ENCODE data around the gene RRP8. TPM values are rescaled to one million over a fixed set of nuclear protein-coding genes. Genes with fewer than 3 reads are reported as not detected.
A peak's percentile ranks its signal among the peaks of the same experiment; 100 is the strongest.

RRP8 gene
- total and polyA plus RNA-seq, 9 of the 15 experiments (the other 6 are each of a cell fraction or from before 2014, with no cell fraction given), result 5.7 to 47.3 (median 32.6) TPM

DNA sequence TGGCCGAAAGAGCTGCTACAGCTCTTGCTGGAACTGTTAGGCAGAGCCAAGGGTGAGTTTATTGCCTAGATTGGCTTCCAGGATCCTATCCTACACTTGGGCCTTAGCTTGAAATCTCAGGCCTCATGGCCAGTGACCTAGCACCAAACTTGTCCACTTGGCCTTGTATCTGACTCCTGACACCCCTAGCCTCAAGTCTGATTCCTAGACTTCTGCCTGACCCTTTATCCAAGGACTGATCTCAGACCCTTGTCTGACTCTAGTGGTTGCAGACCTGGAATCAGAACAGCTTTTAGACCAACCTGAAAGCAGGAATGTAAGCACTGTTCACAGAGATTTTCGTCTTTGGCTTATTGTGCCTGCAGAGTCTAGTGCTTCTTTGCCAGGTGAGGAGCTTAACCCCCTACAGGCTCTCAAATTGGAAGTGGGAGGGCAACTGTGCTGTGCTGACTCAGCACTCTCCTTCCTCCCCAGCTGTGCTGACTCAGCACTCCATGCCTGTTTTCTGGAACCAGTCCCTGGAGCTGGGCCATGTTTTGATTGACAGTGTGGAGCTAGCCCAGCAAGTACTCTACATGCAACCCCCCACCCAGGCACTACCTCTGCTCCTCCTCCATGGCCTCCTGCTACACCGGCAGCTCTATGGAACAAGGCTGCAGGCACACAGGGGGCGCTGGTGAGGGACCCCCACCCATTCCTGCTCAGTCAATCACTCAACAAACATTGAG is 35.1 kb downstream of the RRP8 start (continued):
- TF ChIP-seq, protein P1, sequence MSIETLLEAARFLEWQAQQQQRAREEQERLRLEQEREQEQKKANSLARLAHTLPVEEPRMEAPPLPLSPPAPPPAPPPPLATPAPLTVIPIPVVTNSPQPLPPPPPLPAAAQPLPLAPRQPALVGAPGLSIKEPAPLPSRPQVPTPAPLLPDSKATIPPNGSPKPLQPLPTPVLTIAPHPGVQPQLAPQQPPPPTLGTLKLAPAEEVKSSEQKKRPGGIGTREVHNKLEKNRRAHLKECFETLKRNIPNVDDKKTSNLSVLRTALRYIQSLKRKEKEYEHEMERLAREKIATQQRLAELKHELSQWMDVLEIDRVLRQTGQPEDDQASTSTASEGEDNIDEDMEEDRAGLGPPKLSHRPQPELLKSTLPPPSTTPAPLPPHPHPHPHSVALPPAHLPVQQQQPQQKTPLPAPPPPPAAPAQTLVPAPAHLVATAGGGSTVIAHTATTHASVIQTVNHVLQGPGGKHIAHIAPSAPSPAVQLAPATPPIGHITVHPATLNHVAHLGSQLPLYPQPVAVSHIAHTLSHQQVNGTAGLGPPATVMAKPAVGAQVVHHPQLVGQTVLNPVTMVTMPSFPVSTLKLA (conservative IDR thresholded peaks at IDR 0.05), result peak; percentile 44 to 76; a peak in 3 of 4 replicates
- TF ChIP-seq ZKSCAN1 (IDR thresholded peaks at IDR 0.05; ENCODE audit: low read depth, low read length), result peak; percentile 54; the same call in 1 of the 2 replicates
- TF ChIP-seq TAF9B (IDR thresholded peaks at IDR 0.05; ENCODE audit: partially characterized antibody), result peak; percentile 99
- TF ChIP-seq ZNF766 (CRISPR knock-in tag; conservative IDR thresholded peaks at IDR 0.05), result 0 out of 2 replicates have a peak, but pooled peaks have one; percentile 33
- no peak for TF ChIP-seq ZNF583 (CRISPR knock-in tag; IDR thresholded peaks at IDR 0.05)
- TF ChIP-seq ZC3H4 (CRISPR knock-in tag; IDR thresholded peaks at IDR 0.05; ENCODE audit: borderline replicate concordance), result no peak
- no peak for TF ChIP-seq LARP7 (IDR thresholded peaks at IDR 0.05)
- no peak for TF ChIP-seq ZNF232 (CRISPR knock-in tag; IDR thresholded peaks at IDR 0.05)
- TF ChIP-seq ELF1 (tag; IDR thresholded peaks at IDR 0.05), result no peak
- TF ChIP-seq NEUROD1 (IDR thresholded peaks at IDR 0.05; ENCODE audit: borderline replicate concordance, low read depth, low read length, partially characterized antibody), result peak; percentile 43
- peak; percentile 100 for TF ChIP-seq C11orf30 (IDR thresholded peaks at IDR 0.05; ENCODE audit: low read depth)
- no peak for TF ChIP-seq ILK (tag; IDR thresholded peaks at IDR 0.05; ENCODE audit: borderline replicate concordance, low read depth)
- TF ChIP-seq, protein P2, sequence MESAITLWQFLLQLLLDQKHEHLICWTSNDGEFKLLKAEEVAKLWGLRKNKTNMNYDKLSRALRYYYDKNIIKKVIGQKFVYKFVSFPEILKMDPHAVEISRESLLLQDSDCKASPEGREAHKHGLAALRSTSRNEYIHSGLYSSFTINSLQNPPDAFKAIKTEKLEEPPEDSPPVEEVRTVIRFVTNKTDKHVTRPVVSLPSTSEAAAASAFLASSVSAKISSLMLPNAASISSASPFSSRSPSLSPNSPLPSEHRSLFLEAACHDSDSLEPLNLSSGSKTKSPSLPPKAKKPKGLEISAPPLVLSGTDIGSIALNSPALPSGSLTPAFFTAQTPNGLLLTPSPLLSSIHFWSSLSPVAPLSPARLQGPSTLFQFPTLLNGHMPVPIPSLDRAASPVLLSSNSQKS (CRISPR knock-in tag; IDR thresholded peaks at IDR 0.05), result no peak
- no peak for TF ChIP-seq ZNF830 (CRISPR knock-in tag; IDR thresholded peaks at IDR 0.05)
- no peak for TF ChIP-seq KLF13 (tag; IDR thresholded peaks at IDR 0.05; ENCODE audit: borderline replicate concordance, low read depth)
- no peak for TF ChIP-seq SREBF2 (CRISPR knock-in tag; IDR thresholded peaks at IDR 0.05)
- no peak for TF ChIP-seq ZNF695 (CRISPR knock-in tag; IDR thresholded peaks at IDR 0.05)
- TF ChIP-seq, protein P3, sequence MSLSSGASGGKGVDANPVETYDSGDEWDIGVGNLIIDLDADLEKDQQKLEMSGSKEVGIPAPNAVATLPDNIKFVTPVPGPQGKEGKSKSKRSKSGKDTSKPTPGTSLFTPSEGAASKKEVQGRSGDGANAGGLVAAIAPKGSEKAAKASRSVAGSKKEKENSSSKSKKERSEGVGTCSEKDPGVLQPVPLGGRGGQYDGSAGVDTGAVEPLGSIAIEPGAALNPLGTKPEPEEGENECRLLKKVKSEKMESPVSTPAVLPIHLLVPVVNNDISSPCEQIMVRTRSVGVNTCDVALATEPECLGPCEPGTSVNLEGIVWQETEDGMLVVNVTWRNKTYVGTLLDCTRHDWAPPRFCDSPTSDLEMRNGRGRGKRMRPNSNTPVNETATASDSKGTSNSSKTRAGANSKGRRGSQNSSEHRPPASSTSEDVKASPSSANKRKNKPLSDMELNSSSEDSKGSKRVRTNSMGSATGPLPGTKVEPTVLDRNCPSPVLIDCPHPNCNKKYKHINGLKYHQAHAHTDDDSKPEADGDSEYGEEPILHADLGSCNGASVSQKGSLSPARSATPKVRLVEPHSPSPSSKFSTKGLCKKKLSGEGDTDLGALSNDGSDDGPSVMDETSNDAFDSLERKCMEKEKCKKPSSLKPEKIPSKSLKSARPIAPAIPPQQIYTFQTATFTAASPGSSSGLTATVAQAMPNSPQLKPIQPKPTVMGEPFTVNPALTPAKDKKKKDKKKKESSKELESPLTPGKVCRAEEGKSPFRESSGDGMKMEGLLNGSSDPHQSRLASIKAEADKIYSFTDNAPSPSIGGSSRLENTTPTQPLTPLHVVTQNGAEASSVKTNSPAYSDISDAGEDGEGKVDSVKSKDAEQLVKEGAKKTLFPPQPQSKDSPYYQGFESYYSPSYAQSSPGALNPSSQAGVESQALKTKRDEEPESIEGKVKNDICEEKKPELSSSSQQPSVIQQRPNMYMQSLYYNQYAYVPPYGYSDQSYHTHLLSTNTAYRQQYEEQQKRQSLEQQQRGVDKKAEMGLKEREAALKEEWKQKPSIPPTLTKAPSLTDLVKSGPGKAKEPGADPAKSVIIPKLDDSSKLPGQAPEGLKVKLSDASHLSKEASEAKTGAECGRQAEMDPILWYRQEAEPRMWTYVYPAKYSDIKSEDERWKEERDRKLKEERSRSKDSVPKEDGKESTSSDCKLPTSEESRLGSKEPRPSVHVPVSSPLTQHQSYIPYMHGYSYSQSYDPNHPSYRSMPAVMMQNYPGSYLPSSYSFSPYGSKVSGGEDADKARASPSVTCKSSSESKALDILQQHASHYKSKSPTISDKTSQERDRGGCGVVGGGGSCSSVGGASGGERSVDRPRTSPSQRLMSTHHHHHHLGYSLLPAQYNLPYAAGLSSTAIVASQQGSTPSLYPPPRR (CRISPR knock-in tag; IDR thresholded peaks at IDR 0.05; ENCODE audit: borderline replicate concordance), result no peak
- TF ChIP-seq ZFP30 (CRISPR knock-in tag; IDR thresholded peaks at IDR 0.05; ENCODE audit: borderline replicate concordance), result no peak
- no peak for TF ChIP-seq DIDO1 (tag; IDR thresholded peaks at IDR 0.05; ENCODE audit: low read depth)
- TF ChIP-seq CEBPB (tag; IDR thresholded peaks at IDR 0.05), result no peak
- TF ChIP-seq ZNF77 (CRISPR knock-in tag; IDR thresholded peaks at IDR 0.05), result no peak

All from K562 (cell line).